GM23338 (cell line): ENCODE results near the gene SRP68.
A peak's percentile ranks its signal among the peaks of the same experiment; 100 is the strongest.

Experiments used
- CREB1 ChIP-seq: fragments of 250-450 bp; sonication (Bioruptor Pico); IDR thresholded peaks from 2 replicates; pipeline ENCODE4 v1.5.0; 2020; ENCODE audit warnings: low read depth, mild to moderate bottlenecking, moderate library complexity
- EZH2 ChIP-seq: fragments of 200-600 bp; sonication (generic); IDR thresholded peaks from one replicate; pipeline ENCODE4 v1.8.0; 2017; ENCODE audit warnings: antibody characterized with exemption, mild to moderate bottlenecking, low read depth; ENCODE audit not compliant: unreplicated experiment
- EZH2phosphoT487 ChIP-seq: fragments of 200-600 bp; sonication (generic); IDR thresholded peaks from one replicate; pipeline ENCODE4 v1.8.1; 2018; ENCODE audit warnings: antibody characterized with exemption; ENCODE audit not compliant: unreplicated experiment
- POLR2AphosphoS5 ChIP-seq: IDR thresholded peaks from 2 replicates; pipeline ENCODE4 v1.6.1; 2016; ENCODE audit warnings: antibody characterized with exemption, low read depth
- ZNF331 ChIP-seq: fragments of 250-450 bp; sonication (Bioruptor Pico); IDR thresholded peaks from 2 replicates; pipeline ENCODE4 v1.5.0; 2020; ENCODE audit warnings: low read depth, mild to moderate bottlenecking, moderate library complexity
- TF ChIP-seq, protein P1 (sequence below), 2 experiments: fragments of 200-600 bp in 1 of 2; sonication (generic) in 1 of 2; conservative IDR thresholded peaks; 2 replicates each; pipeline versions ENCODE4 v1.5.1 to v1.6.1; 2016 to 2017; ENCODE audit warnings: antibody characterized with exemption in 2 of 2, low read depth in 2 of 2, mild to moderate bottlenecking in 2 of 2, moderate library complexity in 1 of 2

DNA sequence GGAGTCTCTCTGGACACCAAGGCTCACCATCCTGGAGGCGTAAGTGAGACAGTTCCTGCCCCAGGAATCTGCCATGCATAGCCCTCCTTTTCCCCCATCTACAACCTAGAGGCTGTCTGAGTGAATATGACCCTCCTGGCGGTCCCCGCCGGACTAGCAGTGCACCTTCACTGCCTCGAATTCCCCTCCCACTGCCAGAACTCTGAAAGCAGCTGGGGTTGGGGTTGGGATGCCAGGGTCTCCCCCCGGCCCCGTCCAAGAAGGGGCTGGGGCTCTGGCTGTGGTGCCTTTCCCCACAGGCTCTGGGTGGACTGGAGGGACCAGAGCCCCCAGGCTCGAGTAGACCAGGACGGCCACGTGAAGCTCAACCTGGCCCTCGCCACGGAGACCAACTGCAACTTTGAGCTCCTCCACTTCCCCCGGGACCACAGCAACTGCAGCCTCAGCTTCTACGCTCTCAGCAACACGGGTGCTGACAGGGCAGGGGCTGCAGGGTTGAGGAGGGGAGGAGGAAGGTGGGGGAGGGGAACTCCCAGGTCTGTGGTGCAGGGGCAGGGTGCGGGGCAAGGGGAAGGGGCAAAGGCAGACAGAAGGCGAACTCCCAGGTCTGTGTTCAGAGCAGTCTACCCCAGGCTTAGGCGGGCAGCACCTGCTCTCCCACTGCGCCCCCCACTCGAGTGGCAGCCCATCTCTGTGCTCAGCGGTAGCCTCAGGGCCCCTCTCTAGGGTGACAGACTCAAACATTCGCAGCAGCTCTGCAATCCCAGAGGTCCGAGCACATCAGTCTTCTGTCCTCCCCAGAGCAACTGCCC, 7.8 kb upstream of the SRP68 start:
- TF ChIP-seq, protein P1, sequence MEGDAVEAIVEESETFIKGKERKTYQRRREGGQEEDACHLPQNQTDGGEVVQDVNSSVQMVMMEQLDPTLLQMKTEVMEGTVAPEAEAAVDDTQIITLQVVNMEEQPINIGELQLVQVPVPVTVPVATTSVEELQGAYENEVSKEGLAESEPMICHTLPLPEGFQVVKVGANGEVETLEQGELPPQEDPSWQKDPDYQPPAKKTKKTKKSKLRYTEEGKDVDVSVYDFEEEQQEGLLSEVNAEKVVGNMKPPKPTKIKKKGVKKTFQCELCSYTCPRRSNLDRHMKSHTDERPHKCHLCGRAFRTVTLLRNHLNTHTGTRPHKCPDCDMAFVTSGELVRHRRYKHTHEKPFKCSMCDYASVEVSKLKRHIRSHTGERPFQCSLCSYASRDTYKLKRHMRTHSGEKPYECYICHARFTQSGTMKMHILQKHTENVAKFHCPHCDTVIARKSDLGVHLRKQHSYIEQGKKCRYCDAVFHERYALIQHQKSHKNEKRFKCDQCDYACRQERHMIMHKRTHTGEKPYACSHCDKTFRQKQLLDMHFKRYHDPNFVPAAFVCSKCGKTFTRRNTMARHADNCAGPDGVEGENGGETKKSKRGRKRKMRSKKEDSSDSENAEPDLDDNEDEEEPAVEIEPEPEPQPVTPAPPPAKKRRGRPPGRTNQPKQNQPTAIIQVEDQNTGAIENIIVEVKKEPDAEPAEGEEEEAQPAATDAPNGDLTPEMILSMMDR (conservative IDR thresholded peaks at IDR 0.05; ENCODE audit: low read depth in 2 of 2), result 0 out of 4 replicates have a peak, but pooled peaks of 1 of the 2 experiments have one; percentile 0
- TF ChIP-seq ZNF331 (CRISPR knock-in tag) (no peak), POLR2AphosphoS5 (peak; percentile 48), EZH2 (no peak), EZH2phosphoT487 (no peak), CREB1 (no peak)
